ENCODE data around the gene ACP1. TPM values are rescaled to one million over a fixed set of nuclear protein-coding genes. Genes with fewer than 3 reads are reported as not detected.

ACP1 gene
- total RNA-seq, 1 donor from 2014 or later: 124 TPM

- Mint-ChIP-seq H3K9me3 (no peaks in the 10 kb centered on the region), H3K27me3 (no peaks in the 10 kb centered on the region), H3K36me3 (peaks cover 26% of the 10 kb centered on the region), H3K27ac (no peak overlapping the region), H3K4me3 (no peak overlapping the region), H3K4me1 (ENCODE audit: unreplicated experiment) (peaks cover 8% of the 10 kb centered on the region)
- no peak for TF ChIP-seq CTCF (conservative IDR thresholded peaks at IDR 0.05)
- no peak for DNase-seq (ENCODE audit: extremely low spot score, unreplicated experiment)
These were observed 10.7 kb downstream of the ACP1 start for GRCh38 chr2:275466-275865.

- H3K9me3 Mint-ChIP-seq: no peaks in the 10 kb centered on the region
- peaks cover 29% of the 10 kb centered on the region for H3K36me3 Mint-ChIP-seq
- no peak overlapping the region for H3K4me3 Mint-ChIP-seq
- H3K27ac Mint-ChIP-seq: no peak overlapping the region
- no peak for TF ChIP-seq CTCF (conservative IDR thresholded peaks at IDR 0.05)
- H3K27me3 Mint-ChIP-seq: no peaks in the 10 kb centered on the region
- no peaks in the 10 kb centered on the region for H3K4me1 Mint-ChIP-seq (ENCODE audit: unreplicated experiment)
- no peak for DNase-seq (ENCODE audit: extremely low spot score, unreplicated experiment)
These were observed 13.7 kb downstream of the ACP1 start for GRCh38 chr2:278312-278926.

- H3K27ac Mint-ChIP-seq: no peak overlapping the region
- H3K36me3 Mint-ChIP-seq: peaks cover 32% of the 10 kb centered on the region
- no peaks in the 10 kb centered on the region for H3K9me3 Mint-ChIP-seq
- H3K27me3 Mint-ChIP-seq: no peaks in the 10 kb centered on the region
- DNase-seq (ENCODE audit: extremely low spot score, unreplicated experiment): no peak
- H3K4me1 Mint-ChIP-seq (ENCODE audit: unreplicated experiment): no peaks in the 10 kb centered on the region
- no peak overlapping the region for H3K4me3 Mint-ChIP-seq
- TF ChIP-seq CTCF (conservative IDR thresholded peaks at IDR 0.05): no peak
These were observed 14.2 kb downstream of the ACP1 start for GRCh38 chr2:278927-279320.

- peaks cover 32% of the 10 kb centered on the region for H3K36me3 Mint-ChIP-seq
- no peak for DNase-seq (ENCODE audit: extremely low spot score, unreplicated experiment)
These were observed 14.6 kb downstream of the ACP1 start for GRCh38 chr2:279366-279765.

GRCh38 chr2:279956-280649 is 15.4 kb downstream of the ACP1 start:
- no peak overlapping the region for H3K4me3 Mint-ChIP-seq
- no peaks in the 10 kb centered on the region for H3K4me1 Mint-ChIP-seq (ENCODE audit: unreplicated experiment)
- H3K9me3 Mint-ChIP-seq: no peaks in the 10 kb centered on the region
- H3K27ac Mint-ChIP-seq: no peak overlapping the region
- peaks cover 7% of the 10 kb centered on the region for H3K27me3 Mint-ChIP-seq
- H3K36me3 Mint-ChIP-seq: peaks cover 28% of the 10 kb centered on the region
- no peak for DNase-seq (ENCODE audit: extremely low spot score, unreplicated experiment)
- TF ChIP-seq CTCF (conservative IDR thresholded peaks at IDR 0.05): no peak

More at GRCh38 chr2:279366-279765, 14.6 kb downstream of the ACP1 start:
- Mint-ChIP-seq H3K27ac (no peak overlapping the region), H3K4me1 (ENCODE audit: unreplicated experiment) (no peaks in the 10 kb centered on the region), H3K9me3 (no peaks in the 10 kb centered on the region), H3K4me3 (no peak overlapping the region), H3K27me3 (no peaks in the 10 kb centered on the region)
- no peak for TF ChIP-seq CTCF (conservative IDR thresholded peaks at IDR 0.05)
